A172 (cell line): ENCODE measurements around the gene SLC45A3. TPM values are rescaled to one million over a fixed set of nuclear protein-coding genes. Genes with fewer than 3 reads are reported as not detected.
A peak's percentile ranks its signal among the peaks of the same experiment; 100 is the strongest.

ENCODE experiments used
- DNase-seq: peaks from one replicate; pipeline ENCODE4 v3.0.0-alpha.2; 2015; ENCODE audit warnings: low spot score
- total RNA-seq: library from RNA; depleted of rRNA; stranded (reverse); fragments of >200 nt; shearing (Covaris generic); gene quantifications from 2 replicates; pipeline ENCODE4 v1.2.3, GENCODE V29; 2014

The SLC45A3 gene
- total RNA-seq, 1 experiment from 2014 or later: 13.0 TPM

GRCh38 chr1:205700865-205701401 lies 20.6 kb upstream of the SLC45A3 start:
- DNase-seq: no peak

- no peak for DNase-seq
Measured at GRCh38 chr1:205699416-205699815, 19.1 kb upstream of the SLC45A3 start.

GRCh38 chr1:205698921-205699320 lies 18.6 kb upstream of the SLC45A3 start:
- no peak for DNase-seq

- no peak for DNase-seq
Measured at GRCh38 chr1:205693421-205693991, 13.2 kb upstream of the SLC45A3 start.

- DNase-seq: no peak
Measured at GRCh38 chr1:205692423-205692822, 12.1 kb upstream of the SLC45A3 start.

GRCh38 chr1:205690122-205690756 lies 9.9 kb upstream of the SLC45A3 start:
- DNase-seq: no peak

GRCh38 chr1:205689479-205689878 lies 9.2 kb upstream of the SLC45A3 start:
- no peak for DNase-seq

GRCh38 chr1:205688171-205689080 lies 8.1 kb upstream of the SLC45A3 start:
- DNase-seq: no peak

GRCh38 chr1:205687242-205687641 lies 6.9 kb upstream of the SLC45A3 start:
- no peak for DNase-seq

- DNase-seq: no peak
Measured at GRCh38 chr1:205681364-205681763, 1.1 kb upstream of the SLC45A3 start.

- DNase-seq: no peak
Measured at GRCh38 chr1:205678286-205679111, 1.8 kb downstream of the SLC45A3 start.

- DNase-seq: no peak
Measured at GRCh38 chr1:205677167-205677566, 3.1 kb downstream of the SLC45A3 start.

- DNase-seq: no peak
Measured at GRCh38 chr1:205676597-205676996, 3.7 kb downstream of the SLC45A3 start.

GRCh38 chr1:205676002-205676401 lies 4.3 kb downstream of the SLC45A3 start:
- no peak for DNase-seq

- DNase-seq: no peak
Measured at GRCh38 chr1:205675247-205675646, 5.1 kb downstream of the SLC45A3 start.

GRCh38 chr1:205672970-205673369 lies 7.3 kb downstream of the SLC45A3 start:
- no peak for DNase-seq

GRCh38 chr1:205672395-205672889 lies 7.9 kb downstream of the SLC45A3 start:
- DNase-seq: no peak

- no peak for DNase-seq
Measured at GRCh38 chr1:205670611-205671430, 9.5 kb downstream of the SLC45A3 start.

GRCh38 chr1:205670150-205670446 lies 10.2 kb downstream of the SLC45A3 start:
- no peak for DNase-seq

- DNase-seq: peak; percentile 46
Measured at GRCh38 chr1:205669341-205670149, 10.8 kb downstream of the SLC45A3 start.
